Stimulated activated CD4-positive, alpha-beta T cell treated with anti-CD3 and anti-CD28 coated beads, Interleukin-15, amount 100 ng/mL, for 48 hours (primary cell): ENCODE data around the gene SERGEF.

Source experiments
- DNase-seq, 2 donors: peaks; one replicate each; pipeline ENCODE4 v3.0.0-alpha.2; 2020; ENCODE audit warnings: low read depth in 2 of 2

Gene SERGEF

GRCh38 chr11:18012906-18013781 is at the start of gene SERGEF:
Gene SERGEF, minus strand, starts transcription at chr11:18013047. Its CDS starts 37 bp downstream, at chr11:18013010.
- peak; percentile 85 to 91 for DNase-seq

GRCh38 chr11:18061351-18061750 is 48.5 kb upstream of the SERGEF start:
- DNase-seq, result no peak

GRCh38 chr11:18056561-18057181 is 43.8 kb upstream of the SERGEF start:
- no peak for DNase-seq

- no peak for DNase-seq
Measured at GRCh38 chr11:18054511-18055103, 41.8 kb upstream of the SERGEF start.

GRCh38 chr11:18050848-18051247 is 38.0 kb upstream of the SERGEF start:
- DNase-seq, result no peak

GRCh38 chr11:18046116-18046777 is 33.4 kb upstream of the SERGEF start, which contains the start of gene TPH1:
Gene TPH1, minus strand, starts transcription at chr11:18046269. Its CDS starts 5,507 bp downstream, at chr11:18040762.
- no peak for DNase-seq

- DNase-seq, result no peak
Measured at GRCh38 chr11:18036456-18036855, 23.6 kb upstream of the SERGEF start.

GRCh38 chr11:18027475-18027874 is 14.6 kb upstream of the SERGEF start:
- no peak for DNase-seq

- no peak for DNase-seq
Measured at GRCh38 chr11:18022419-18022818, 9.6 kb upstream of the SERGEF start.

GRCh38 chr11:18019650-18020049 is 6.8 kb upstream of the SERGEF start:
- no peak for DNase-seq

GRCh38 chr11:18016789-18017188 is 3.9 kb upstream of the SERGEF start:
- DNase-seq, result no peak

GRCh38 chr11:18014876-18015275 is 2.0 kb upstream of the SERGEF start:
- no peak for DNase-seq

- no peak for DNase-seq
Measured at GRCh38 chr11:18013790-18014507, 1.1 kb upstream of the SERGEF start.

GRCh38 chr11:18012122-18012905 is 533 bp downstream of the SERGEF start:
- DNase-seq, result no peak

- no peak for DNase-seq
Measured at GRCh38 chr11:18011633-18012032, 1.2 kb downstream of the SERGEF start.

- no peak for DNase-seq
Measured at GRCh38 chr11:18010977-18011586, 1.8 kb downstream of the SERGEF start.

- no peak for DNase-seq
Measured at GRCh38 chr11:18010121-18010670, 2.7 kb downstream of the SERGEF start.

- DNase-seq, result no peak
Measured at GRCh38 chr11:18005376-18006129, 7.3 kb downstream of the SERGEF start.

GRCh38 chr11:18001191-18001590 is 11.7 kb downstream of the SERGEF start:
- DNase-seq, result no peak
